ENCODE data around the gene CFAP157.

CFAP157 gene

DNA sequence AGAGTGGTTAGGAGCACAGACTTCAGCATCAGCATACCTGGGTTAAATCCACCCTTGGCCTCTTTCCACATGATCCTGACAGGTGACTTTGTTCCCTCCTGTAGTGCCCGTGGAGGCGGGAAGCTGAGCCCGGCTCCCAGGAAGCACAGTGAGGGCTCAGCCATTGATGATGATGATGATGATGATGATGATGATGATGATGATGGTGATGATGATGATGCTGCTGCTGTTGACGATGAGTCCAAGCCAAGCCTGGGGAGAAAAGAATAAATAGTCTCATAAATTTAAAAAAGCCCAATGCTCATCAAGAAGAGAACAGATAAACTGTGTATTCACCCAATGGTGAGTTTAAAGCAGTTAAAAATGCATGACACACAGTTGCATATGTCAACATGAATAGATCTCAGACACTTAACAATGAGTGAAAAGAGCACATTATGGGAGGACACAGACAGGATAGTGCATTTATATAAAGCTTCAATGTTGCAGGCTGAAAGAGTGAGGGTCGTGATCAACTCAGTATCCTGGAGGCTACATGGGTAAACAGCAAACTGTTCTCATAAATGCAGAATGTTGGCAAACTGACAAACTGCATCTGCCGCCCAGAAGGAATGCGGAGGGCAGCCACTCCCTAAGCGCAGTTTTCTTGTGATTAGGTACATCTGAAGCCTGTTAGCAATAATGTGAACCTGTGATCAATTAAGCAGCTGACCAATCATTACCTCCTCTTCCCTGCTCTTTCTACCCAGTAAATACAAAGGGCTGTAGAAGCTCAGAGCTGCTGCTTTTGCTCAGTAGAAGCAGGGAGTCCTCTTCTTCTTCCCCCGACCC is 11.7 kb upstream of the CFAP157 start:
- ChIA-PET CTCF (interaction anchor here (0.7 to 1.1 kb wide), 2 partner anchors 8 to 160 kb away, joined by 3 read pairs; no protein-coding TSS in a partner anchor), POLR2A (no interaction called here)
- TF ChIP-seq, protein P1, sequence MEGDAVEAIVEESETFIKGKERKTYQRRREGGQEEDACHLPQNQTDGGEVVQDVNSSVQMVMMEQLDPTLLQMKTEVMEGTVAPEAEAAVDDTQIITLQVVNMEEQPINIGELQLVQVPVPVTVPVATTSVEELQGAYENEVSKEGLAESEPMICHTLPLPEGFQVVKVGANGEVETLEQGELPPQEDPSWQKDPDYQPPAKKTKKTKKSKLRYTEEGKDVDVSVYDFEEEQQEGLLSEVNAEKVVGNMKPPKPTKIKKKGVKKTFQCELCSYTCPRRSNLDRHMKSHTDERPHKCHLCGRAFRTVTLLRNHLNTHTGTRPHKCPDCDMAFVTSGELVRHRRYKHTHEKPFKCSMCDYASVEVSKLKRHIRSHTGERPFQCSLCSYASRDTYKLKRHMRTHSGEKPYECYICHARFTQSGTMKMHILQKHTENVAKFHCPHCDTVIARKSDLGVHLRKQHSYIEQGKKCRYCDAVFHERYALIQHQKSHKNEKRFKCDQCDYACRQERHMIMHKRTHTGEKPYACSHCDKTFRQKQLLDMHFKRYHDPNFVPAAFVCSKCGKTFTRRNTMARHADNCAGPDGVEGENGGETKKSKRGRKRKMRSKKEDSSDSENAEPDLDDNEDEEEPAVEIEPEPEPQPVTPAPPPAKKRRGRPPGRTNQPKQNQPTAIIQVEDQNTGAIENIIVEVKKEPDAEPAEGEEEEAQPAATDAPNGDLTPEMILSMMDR (IDR thresholded peaks at IDR 0.05; ENCODE audit: control extremely low read depth, extremely low read depth, low read depth, missing control alignments) = no peak
- no peak for DNase-seq (ENCODE audit: extremely low spot score)

DNA sequence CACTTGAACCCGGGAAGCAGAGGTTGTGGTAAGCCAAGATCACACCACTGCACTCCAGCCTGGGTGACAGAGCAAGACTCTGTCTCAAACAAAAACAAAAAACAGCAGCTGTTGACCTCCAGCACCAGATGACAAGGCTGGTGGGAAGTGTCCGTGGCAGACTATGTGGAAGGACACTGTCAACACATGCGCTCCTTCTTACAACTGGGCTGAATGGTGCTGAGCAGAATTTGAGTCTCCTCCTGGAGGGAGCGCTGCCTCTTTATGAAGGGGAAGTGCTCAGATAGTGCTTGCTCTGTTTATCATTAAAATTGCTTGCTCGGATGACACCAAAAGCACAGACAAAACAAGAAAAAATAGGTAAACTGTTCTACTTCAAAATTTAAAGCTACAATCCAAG is 9.2 kb upstream of the CFAP157 start:
- DNase-seq (ENCODE audit: extremely low spot score) = no peak
- ChIA-PET POLR2A (interaction anchor here (0.6 kb wide), 1 partner anchor 271 kb away, joined by 3 read pairs; no protein-coding TSS in a partner anchor), CTCF (interaction anchor here (0.9 kb wide), 1 partner anchor 10 kb away, joined by 3 read pairs; no protein-coding TSS in a partner anchor)
- TF ChIP-seq, protein P1 (IDR thresholded peaks at IDR 0.05; ENCODE audit: control extremely low read depth, extremely low read depth, low read depth, missing control alignments) = no peak

DNA sequence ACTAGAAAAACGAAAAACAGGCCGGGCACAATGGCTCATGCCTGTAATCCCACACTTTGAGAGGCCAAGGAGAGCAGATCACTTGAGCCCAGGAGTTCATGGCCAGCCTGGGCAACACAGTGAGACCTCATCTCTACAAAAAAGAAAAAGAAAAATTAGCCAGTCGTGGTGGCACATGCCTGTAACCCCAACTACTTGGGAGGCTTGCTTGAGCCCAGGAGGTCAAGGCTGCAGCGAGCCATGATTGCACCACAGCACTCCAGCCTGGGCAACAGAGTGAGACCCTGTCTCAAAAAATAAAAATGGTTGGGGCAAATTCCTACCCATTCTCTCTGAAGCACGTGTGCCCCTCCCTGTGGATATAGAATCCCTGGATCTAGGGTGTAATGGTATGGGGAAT is 8.4 kb upstream of the CFAP157 start:
- DNase-seq (ENCODE audit: extremely low spot score) = no peak
- CTCF ChIA-PET = interaction anchor here (0.9 kb wide), 1 partner anchor 11 kb away, joined by 3 read pairs; no protein-coding TSS in a partner anchor
- POLR2A ChIA-PET = no interaction called here
- TF ChIP-seq, protein P1 (IDR thresholded peaks at IDR 0.05; ENCODE audit: control extremely low read depth, extremely low read depth, low read depth, missing control alignments) = no peak

DNA sequence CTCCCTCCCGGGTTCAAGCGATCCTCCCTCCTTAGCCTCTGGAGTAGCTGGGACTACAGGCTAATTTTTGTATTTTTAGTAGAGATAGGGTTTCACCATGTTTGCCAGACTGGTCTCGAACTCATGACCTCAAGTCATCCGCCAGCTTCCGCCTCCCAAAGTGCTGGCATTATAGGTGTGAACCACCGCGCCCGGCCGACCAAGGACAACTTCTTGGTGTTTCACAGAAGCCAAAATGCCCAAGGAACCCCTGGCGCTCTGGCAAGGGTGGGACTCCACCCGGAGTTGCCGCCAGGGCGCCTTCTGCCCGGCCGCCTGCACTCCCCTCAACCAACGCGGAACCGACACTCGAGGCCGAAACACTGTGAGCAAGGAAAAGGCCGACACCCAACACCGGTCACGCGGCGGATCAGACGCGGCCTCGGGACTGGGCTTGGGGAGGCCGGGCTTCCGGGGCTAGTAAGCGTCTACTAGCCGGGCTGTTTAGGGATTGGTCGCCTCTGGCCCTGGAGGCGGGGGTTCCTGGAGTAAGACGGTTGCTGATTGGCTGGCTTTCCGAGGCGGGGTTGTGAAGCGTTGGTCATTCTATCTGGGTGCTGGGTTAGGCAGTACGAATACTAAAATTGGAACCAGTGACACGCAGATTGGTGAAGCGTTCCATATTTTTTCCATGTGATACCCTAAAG is 7.7 kb upstream of the CFAP157 start:
- DNase-seq (ENCODE audit: extremely low spot score) = peak; percentile 96
- TF ChIP-seq, protein P1 (IDR thresholded peaks at IDR 0.05; ENCODE audit: control extremely low read depth, extremely low read depth, low read depth, missing control alignments) = no peak
- ChIA-PET CTCF (no interaction called here), POLR2A (no interaction called here)

DNA sequence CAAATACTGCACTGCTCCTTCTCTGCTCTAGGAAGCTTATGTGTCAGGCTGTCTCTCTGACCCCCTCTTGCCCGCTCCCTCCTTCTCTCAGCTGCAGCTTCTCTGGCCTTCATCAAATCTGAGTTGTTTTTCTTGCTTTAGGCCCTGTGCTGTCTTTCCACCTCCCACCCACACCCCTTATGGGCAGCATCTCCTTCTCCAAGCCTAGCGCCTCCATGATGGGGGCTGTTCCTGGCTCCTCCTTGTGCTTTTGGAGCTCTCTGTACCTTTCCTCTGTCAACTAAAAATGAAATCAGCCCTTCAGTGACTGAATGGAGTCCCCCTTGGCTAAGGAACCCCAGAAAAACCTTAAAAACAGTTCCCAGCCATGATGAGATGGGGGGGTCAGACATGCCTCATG is 6.6 kb upstream of the CFAP157 start:
- CTCF ChIA-PET = interaction anchor here (1.1 kb wide), 1 partner anchor 11 kb away, joined by 6 read pairs; no protein-coding TSS in a partner anchor
- DNase-seq (ENCODE audit: extremely low spot score) = no peak
- POLR2A ChIA-PET = no interaction called here
- TF ChIP-seq, protein P1 (IDR thresholded peaks at IDR 0.05; ENCODE audit: control extremely low read depth, extremely low read depth, low read depth, missing control alignments) = no peak

DNA sequence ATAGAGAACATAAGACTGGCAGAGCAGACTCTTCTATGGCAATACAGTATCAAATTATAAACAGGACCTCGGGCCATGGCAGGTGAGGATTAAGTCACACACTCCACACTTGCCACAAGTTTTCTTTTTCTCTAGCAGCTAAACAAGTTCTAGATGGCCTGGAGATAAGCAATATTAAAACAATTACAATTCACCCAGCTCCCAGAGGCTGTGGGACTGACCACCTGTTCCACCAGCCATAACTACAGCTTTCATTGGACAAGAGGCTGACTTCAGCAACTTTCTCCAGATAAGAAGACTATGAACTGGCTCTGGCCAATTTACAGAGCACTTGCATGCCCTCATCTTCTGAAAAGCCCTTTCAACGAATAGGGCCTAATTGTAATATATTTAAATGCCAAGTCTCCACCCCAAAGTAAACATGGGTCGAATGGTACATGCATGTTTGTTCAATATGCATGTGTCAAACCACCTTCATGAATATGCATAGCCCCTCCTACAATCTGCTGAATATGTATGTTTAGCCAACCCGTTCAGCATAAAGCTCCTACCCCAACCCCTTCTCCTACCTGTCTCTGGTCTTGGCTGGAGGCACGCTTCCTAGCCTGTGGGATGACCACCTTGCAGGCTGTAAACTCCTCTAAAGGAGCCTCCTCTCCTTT is 6.1 kb upstream of the CFAP157 start:
- no peak for DNase-seq (ENCODE audit: extremely low spot score)
- TF ChIP-seq, protein P1 (IDR thresholded peaks at IDR 0.05; ENCODE audit: control extremely low read depth, extremely low read depth, low read depth, missing control alignments) = no peak
- CTCF ChIA-PET = interaction anchor here (1.1 kb wide), 1 partner anchor 11 kb away, joined by 6 read pairs; no protein-coding TSS in a partner anchor
- POLR2A ChIA-PET = no interaction called here

Measured in GM10248 (cell line).